Activated naive CD8-positive, alpha-beta T cell treated with anti-CD3 and anti-CD28 coated beads, Interleukin-2, amount 50 U/mL, for 24 hours (primary cell): ENCODE results near the gene PARM1.

Experiments used
- ATAC-seq: fragments of 150-1000 bp; cut with Tn5 transposase; one replicate; pipeline ENCODE4 v1.10.0; 2021
- DNase-seq: peaks from one replicate; pipeline ENCODE4 v3.0.0; 2021
- H3K27ac Mint-ChIP-seq: one replicate; pipeline ENCODE4 v1.8.0; 2021; ENCODE audit warnings: mild to moderate bottlenecking, mixed read lengths
- H3K27me3 Mint-ChIP-seq: one replicate; pipeline ENCODE4 v1.8.0; 2021; ENCODE audit warnings: mixed read lengths
- H3K36me3 Mint-ChIP-seq: one replicate; pipeline ENCODE4 v1.8.0; 2021; ENCODE audit warnings: low read depth, mixed read lengths
- H3K4me1 Mint-ChIP-seq: one replicate; pipeline ENCODE4 v1.8.0; 2021; ENCODE audit warnings: mixed read lengths
- H3K4me3 Mint-ChIP-seq: one replicate; pipeline ENCODE4 v1.8.0; 2021; ENCODE audit warnings: mild to moderate bottlenecking, moderate library complexity, mixed read lengths
- H3K9me3 Mint-ChIP-seq: one replicate; pipeline ENCODE4 v1.8.0; 2021; ENCODE audit warnings: mixed read lengths

Gene PARM1

GRCh38 chr4:74930162-74930561, 2.8 kb upstream of the PARM1 start:
- ATAC-seq (no peak), DNase-seq (no peak)
- Mint-ChIP-seq H3K36me3 (no peaks in the 10 kb centered on the region), H3K27me3 (peaks cover 44% of the 10 kb centered on the region), H3K27ac (no peak overlapping the region), H3K4me1 (peaks cover 17% of the 10 kb centered on the region), H3K4me3 (no peak overlapping the region), H3K9me3 (no peaks in the 10 kb centered on the region)

DNA sequence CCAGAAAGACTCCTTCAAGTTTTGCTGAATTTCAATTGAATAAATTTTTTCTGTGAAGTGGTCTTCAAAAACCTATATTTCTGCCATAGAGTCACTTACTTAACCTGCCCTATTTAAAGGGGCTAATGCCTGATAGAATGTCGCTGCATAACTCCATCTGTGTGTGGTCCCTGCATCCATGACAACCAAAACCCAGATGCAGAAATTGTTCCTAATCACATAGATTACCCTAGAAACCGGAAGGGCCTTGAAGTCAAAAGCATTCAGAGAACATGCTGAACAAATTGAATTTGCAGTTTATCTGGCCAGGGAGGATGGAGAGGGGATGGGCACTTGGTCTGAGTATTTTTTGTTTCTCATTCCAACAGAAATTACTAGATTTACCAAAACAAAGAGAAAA, 1.5 kb upstream of the PARM1 start:
- DNase-seq (no peak), ATAC-seq (no peak)
- Mint-ChIP-seq H3K9me3 (no peaks in the 10 kb centered on the region), H3K27ac (no peak overlapping the region), H3K4me3 (no peak overlapping the region), H3K27me3 (peaks cover 51% of the 10 kb centered on the region), H3K4me1 (peaks cover 17% of the 10 kb centered on the region), H3K36me3 (no peaks in the 10 kb centered on the region)

GRCh38 chr4:74932010-74932409, 906 bp upstream of the PARM1 start:
- DNase-seq (no peak), ATAC-seq (no peak)
- Mint-ChIP-seq H3K27ac (no peak overlapping the region), H3K4me3 (no peak overlapping the region), H3K9me3 (no peaks in the 10 kb centered on the region), H3K4me1 (peaks cover 17% of the 10 kb centered on the region), H3K27me3 (peaks cover 57% of the 10 kb centered on the region), H3K36me3 (no peaks in the 10 kb centered on the region)

DNA sequence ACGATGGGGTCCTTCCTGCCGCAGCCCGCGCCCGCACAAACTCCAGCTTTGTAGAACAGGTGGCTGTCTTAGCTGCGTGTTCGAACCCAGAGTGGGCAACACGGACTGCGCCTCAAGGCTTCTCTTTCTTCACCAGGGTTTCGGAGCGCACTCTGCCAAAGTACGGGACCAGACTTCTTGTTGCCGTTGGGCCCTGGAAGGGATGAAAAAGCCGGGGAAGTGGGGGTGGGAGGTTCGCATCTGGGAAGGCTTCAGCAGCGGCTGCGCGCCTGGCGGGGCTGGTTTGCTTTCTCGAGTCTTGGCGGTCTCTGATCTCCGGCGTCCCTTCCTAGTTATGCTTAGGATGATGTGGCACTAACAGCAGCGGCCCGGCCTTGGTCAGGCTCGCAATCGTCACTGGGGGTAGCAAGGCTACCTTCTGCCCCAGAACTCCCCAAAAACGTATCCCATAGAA, 673 bp downstream of the PARM1 start:
- ATAC-seq (no peak), DNase-seq (peak; percentile 2)
- H3K9me3 Mint-ChIP-seq, result no peaks in the 10 kb centered on the region
- no peak overlapping the region for H3K27ac Mint-ChIP-seq
- peaks cover 17% of the 10 kb centered on the region for H3K4me1 Mint-ChIP-seq
- peak overlapping the region; percentile 56 for H3K4me3 Mint-ChIP-seq
- H3K27me3 Mint-ChIP-seq, result peaks cover 60% of the 10 kb centered on the region
- no peaks in the 10 kb centered on the region for H3K36me3 Mint-ChIP-seq

DNA sequence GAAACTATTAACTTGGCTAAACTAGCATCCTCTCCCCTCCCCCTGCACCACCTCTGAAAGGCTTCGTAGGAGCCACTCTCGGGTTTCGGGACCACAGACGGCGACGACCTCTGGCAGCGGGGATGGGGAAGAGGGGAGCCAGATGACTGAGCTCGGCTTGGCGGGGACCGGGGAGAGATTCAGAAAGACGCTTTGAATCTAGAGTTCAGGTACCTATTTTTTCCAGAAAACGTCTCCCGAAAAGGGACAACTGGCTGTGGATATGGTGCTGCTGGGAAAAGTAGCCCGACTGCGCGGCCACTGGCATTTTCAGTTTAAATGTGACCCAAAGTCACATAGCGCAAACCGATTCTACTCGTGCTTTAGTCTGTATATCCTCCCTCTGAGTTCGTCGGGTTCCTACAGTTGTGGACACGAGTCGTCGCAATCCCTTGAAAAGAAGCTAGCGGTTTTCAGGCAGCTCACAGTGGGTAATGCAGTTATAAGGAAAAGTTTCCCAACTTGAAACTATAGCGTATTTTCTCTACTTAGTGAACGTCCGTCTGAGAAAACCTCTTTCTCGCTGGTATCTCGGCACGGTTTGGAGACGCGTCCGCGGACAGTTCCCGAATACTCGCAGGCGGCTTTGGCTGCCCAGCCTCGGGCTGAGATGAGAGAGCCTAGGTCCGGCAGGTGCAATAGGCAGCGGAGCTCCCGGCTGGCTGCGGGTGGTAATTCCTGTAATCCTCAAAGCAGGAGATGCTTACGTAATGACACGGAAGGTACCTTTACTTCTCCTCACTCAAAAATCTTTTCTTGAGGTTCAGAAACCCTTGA, 1.3 kb downstream of the PARM1 start:
- H3K4me1 Mint-ChIP-seq, result peaks cover 17% of the 10 kb centered on the region
- no peaks in the 10 kb centered on the region for H3K36me3 Mint-ChIP-seq
- H3K27ac Mint-ChIP-seq, result no peak overlapping the region
- ATAC-seq (no peak), DNase-seq (no peak)
- no peaks in the 10 kb centered on the region for H3K9me3 Mint-ChIP-seq
- H3K4me3 Mint-ChIP-seq, result peak overlapping the region; percentile 57
- H3K27me3 Mint-ChIP-seq, result peaks cover 60% of the 10 kb centered on the region

DNA sequence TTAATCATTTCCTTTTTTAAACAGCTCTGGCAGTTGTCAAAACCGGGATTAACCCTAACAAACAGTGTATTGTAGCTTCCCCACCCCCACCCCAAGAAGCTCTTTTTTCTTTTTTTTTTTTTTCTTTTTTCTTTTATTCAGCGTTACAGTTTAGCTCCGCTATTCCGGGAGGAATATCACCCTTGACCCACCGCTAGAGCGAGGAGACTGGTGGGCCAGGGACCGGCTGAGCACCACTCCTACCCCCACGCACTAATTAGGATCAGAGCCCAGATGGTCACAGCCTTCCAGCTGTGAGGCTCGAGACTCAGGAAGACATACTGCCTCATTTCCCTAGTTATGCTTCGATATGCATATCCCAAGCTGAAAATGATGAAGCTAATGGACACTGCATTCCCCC, 2.0 kb downstream of the PARM1 start:
- Mint-ChIP-seq H3K4me3 (no peak overlapping the region), H3K27me3 (peaks cover 62% of the 10 kb centered on the region)
- ATAC-seq, result no peak

GRCh38 chr4:74941123-74941522, 8.2 kb downstream of the PARM1 start:
- Mint-ChIP-seq H3K4me3 (no peak overlapping the region), H3K27ac (no peak overlapping the region), H3K9me3 (no peaks in the 10 kb centered on the region), H3K27me3 (peaks cover 12% of the 10 kb centered on the region), H3K36me3 (no peaks in the 10 kb centered on the region), H3K4me1 (no peaks in the 10 kb centered on the region)
- ATAC-seq, result no peak
- DNase-seq, result no peak

More for the DNA sequence above, 2.0 kb downstream of the PARM1 start:
- Mint-ChIP-seq H3K4me1 (peaks cover 17% of the 10 kb centered on the region), H3K27ac (no peak overlapping the region), H3K9me3 (no peaks in the 10 kb centered on the region), H3K36me3 (no peaks in the 10 kb centered on the region)
- DNase-seq, result no peak

GRCh38 chr4:74942251-74942917, 9.5 kb downstream of the PARM1 start:
- no peak overlapping the region for H3K4me3 Mint-ChIP-seq
- ATAC-seq, result no peak
- no peak overlapping the region for H3K27ac Mint-ChIP-seq
- H3K4me1 Mint-ChIP-seq, result no peaks in the 10 kb centered on the region
- H3K9me3 Mint-ChIP-seq, result no peaks in the 10 kb centered on the region
- DNase-seq, result no peak
- peaks cover 3% of the 10 kb centered on the region for H3K27me3 Mint-ChIP-seq
- H3K36me3 Mint-ChIP-seq, result no peaks in the 10 kb centered on the region

DNA sequence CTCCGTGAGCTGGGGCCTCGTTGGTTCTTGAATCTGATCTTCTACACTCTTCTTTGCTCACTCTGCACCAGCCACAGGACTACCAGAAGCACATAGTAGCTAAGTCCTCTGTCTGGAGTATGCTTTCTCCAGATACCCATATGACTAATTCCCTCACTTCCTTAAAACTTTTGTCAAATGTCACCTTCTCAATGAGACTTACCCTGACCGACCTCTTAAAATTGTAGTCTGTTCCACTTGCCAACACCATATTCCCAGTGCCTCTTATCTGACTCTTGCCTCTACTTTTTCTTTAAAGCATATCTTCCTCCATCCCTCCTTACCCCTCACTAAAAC, 10.0 kb downstream of the PARM1 start:
- Mint-ChIP-seq H3K9me3 (no peaks in the 10 kb centered on the region), H3K27me3 (peaks cover 3% of the 10 kb centered on the region), H3K36me3 (no peaks in the 10 kb centered on the region), H3K4me3 (no peak overlapping the region), H3K27ac (no peak overlapping the region), H3K4me1 (no peaks in the 10 kb centered on the region)
- DNase-seq (no peak), ATAC-seq (no peak)

GRCh38 chr4:74944354-74944793, 11.5 kb downstream of the PARM1 start:
- DNase-seq (no peak), ATAC-seq (no peak)
- no peaks in the 10 kb centered on the region for H3K36me3 Mint-ChIP-seq
- H3K4me1 Mint-ChIP-seq, result no peaks in the 10 kb centered on the region
- H3K9me3 Mint-ChIP-seq, result no peaks in the 10 kb centered on the region
- peaks cover 3% of the 10 kb centered on the region for H3K27me3 Mint-ChIP-seq
- no peak overlapping the region for H3K27ac Mint-ChIP-seq
- no peak overlapping the region for H3K4me3 Mint-ChIP-seq

GRCh38 chr4:74946196-74946595, 13.3 kb downstream of the PARM1 start:
- H3K27me3 Mint-ChIP-seq, result no peaks in the 10 kb centered on the region
- no peak overlapping the region for H3K4me3 Mint-ChIP-seq
- H3K27ac Mint-ChIP-seq, result no peak overlapping the region
- ATAC-seq, result no peak
- no peaks in the 10 kb centered on the region for H3K36me3 Mint-ChIP-seq
- no peaks in the 10 kb centered on the region for H3K9me3 Mint-ChIP-seq
- no peak for DNase-seq
- H3K4me1 Mint-ChIP-seq, result no peaks in the 10 kb centered on the region

DNA sequence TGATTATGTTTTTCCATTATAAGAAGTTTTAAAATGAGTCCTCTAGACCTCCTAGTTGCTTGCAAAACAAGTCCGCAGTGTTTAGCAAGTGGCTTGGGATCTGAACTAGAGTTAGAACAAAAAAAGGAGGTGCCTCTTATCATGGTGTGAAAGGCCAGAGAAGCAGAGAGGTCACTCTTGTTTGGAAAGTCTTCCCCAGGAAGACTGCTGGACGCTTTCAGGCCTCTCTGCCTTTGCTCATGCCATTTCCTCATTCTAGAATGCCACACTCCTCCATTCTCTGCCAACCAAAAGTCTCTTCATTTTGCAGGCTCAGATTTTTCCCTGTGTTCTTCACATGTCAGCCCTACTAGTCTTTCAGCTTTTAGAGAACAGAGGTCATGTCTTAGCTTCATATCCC, 14.9 kb downstream of the PARM1 start:
- no peak for DNase-seq
- Mint-ChIP-seq H3K9me3 (no peaks in the 10 kb centered on the region), H3K4me3 (no peak overlapping the region), H3K27ac (no peak overlapping the region), H3K4me1 (no peaks in the 10 kb centered on the region), H3K36me3 (no peaks in the 10 kb centered on the region), H3K27me3 (no peaks in the 10 kb centered on the region)
- ATAC-seq, result no peak

DNA sequence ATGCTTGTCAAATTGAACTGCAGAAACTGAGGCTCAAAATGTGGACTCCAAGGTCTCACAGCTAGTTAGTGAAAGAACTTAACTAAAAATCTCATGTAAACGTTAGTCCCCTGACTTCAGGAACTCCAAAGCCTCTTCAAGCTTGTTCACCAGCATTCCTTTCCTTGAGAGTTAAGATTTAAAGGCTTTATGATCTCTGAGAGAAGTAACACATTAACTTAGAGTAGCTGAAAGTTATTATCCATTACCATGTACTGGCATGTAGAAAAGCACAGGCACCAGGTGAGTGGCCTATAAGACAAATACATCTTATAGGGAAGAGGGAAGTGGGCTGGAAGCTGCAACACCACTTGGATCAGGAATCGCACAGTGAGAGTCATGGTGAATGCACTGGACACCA, 15.3 kb downstream of the PARM1 start:
- Mint-ChIP-seq H3K27ac (no peak overlapping the region), H3K27me3 (no peaks in the 10 kb centered on the region), H3K4me1 (no peaks in the 10 kb centered on the region), H3K36me3 (no peaks in the 10 kb centered on the region), H3K4me3 (no peak overlapping the region), H3K9me3 (no peaks in the 10 kb centered on the region)
- ATAC-seq (no peak), DNase-seq (no peak)

DNA sequence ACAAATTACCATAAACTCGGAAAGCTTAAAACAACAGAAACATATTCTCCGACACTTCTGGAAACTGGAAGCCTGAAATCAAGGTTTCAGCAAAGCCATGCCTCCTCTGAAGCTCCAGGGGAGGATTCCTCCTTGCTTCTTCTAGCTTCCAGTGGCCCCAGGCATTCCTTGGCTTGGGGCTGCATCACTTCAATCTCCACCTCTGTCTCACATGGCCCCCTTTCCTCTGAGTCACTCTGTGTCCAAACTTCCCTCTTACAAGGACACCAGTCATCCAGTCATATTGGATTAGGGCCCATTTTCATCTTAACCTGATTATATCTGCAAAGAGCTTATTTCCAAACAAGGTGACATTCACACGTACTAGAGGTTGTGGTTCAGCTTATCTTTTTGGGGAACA, 17.3 kb downstream of the PARM1 start:
- ATAC-seq (no peak), DNase-seq (no peak)
- Mint-ChIP-seq H3K4me3 (no peak overlapping the region), H3K36me3 (no peaks in the 10 kb centered on the region), H3K4me1 (no peaks in the 10 kb centered on the region), H3K27ac (no peak overlapping the region), H3K9me3 (no peaks in the 10 kb centered on the region), H3K27me3 (no peaks in the 10 kb centered on the region)

- ATAC-seq (no peak), DNase-seq (no peak)
- Mint-ChIP-seq H3K9me3 (no peaks in the 10 kb centered on the region), H3K27me3 (no peaks in the 10 kb centered on the region), H3K27ac (no peak overlapping the region), H3K36me3 (no peaks in the 10 kb centered on the region), H3K4me1 (no peaks in the 10 kb centered on the region), H3K4me3 (no peak overlapping the region)
Observed at GRCh38 chr4:74950882-74951281, 18.0 kb downstream of the PARM1 start.
